MM.1S (cell line): ENCODE measurements around the gene TUBB4A.

Source experiments
- EZH2 ChIP-seq: fragments of 300-600 bp; sonication (generic); optimal IDR thresholded peaks from 2 replicates; pipeline ENCODE3; 2017; ENCODE audit warnings: low read depth, mild to moderate bottlenecking, antibody characterized with exemption, low read length, mixed read lengths
- TF ChIP-seq, protein P1 (sequence below): fragments of 300-600 bp; sonication (generic); IDR thresholded peaks from 2 replicates; pipeline ENCODE4 v1.5.1; 2016; ENCODE audit warnings: antibody characterized with exemption, low read length, mixed read lengths

DNA sequence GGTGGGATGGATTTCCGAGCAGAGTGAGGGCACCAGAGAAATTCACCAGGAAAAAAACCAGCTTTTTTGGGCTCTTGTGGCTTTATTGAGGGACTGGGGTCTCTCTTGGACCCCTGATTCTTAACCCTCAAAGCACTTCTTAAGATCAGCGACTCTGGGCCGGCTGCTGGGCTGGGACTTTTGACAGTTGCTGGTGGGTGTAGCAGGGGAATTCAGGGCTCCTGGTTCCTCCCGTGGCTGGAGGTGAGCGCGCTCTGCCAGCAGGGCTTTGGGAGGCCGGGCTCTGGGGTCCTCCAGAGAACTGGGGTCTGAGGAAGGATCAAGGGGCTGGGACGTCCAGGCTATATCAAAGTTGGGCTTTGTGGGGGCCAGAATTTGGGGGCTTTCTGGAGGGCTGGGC is 34.7 kb downstream of the TUBB4A start:
- TF ChIP-seq, protein P1, sequence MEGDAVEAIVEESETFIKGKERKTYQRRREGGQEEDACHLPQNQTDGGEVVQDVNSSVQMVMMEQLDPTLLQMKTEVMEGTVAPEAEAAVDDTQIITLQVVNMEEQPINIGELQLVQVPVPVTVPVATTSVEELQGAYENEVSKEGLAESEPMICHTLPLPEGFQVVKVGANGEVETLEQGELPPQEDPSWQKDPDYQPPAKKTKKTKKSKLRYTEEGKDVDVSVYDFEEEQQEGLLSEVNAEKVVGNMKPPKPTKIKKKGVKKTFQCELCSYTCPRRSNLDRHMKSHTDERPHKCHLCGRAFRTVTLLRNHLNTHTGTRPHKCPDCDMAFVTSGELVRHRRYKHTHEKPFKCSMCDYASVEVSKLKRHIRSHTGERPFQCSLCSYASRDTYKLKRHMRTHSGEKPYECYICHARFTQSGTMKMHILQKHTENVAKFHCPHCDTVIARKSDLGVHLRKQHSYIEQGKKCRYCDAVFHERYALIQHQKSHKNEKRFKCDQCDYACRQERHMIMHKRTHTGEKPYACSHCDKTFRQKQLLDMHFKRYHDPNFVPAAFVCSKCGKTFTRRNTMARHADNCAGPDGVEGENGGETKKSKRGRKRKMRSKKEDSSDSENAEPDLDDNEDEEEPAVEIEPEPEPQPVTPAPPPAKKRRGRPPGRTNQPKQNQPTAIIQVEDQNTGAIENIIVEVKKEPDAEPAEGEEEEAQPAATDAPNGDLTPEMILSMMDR: no peak
- TF ChIP-seq EZH2: no peak
